AG04450 (cell line): ENCODE measurements around the gene APOL4. TPM values are rescaled to one million over a fixed set of nuclear protein-coding genes. Genes with fewer than 3 reads are reported as not detected.

Experiments used
- CTCF ChIA-PET: fragments of 300-600, 350-600 bp; formaldehyde crosslinking; extraction: SDS; loops from one replicate; lab custom pipeline; 2022; ENCODE audit warnings: antibody characterized with exemption, inconsistent platforms; lab: Charles Lee
- POLR2A ChIA-PET: fragments of 350-600 bp; formaldehyde crosslinking; extraction: SDS; loops from one replicate; lab custom pipeline; 2021; ENCODE audit warnings: antibody characterized with exemption, inconsistent platforms; lab: Yijun Ruan, JAX
- DNase-seq: peaks from one replicate; pipeline ENCODE4 v3.0.0-alpha.2; 2011; ENCODE audit warnings: low read depth, low spot score
- H3K27ac ChIP-seq: one replicate; pipeline ENCODE4 v1.5.1; 2012; ENCODE audit warnings: low read depth, low read length, control low read depth
- H3K27me3 ChIP-seq: one replicate; pipeline ENCODE4 v1.6.0; 2012; ENCODE audit warnings: low read length; ENCODE audit not compliant: control insufficient read depth, insufficient read depth
- H3K4me3 ChIP-seq: 2 replicates; pipeline ENCODE4 v1.5.1; 2011; ENCODE audit warnings: mild to moderate bottlenecking, low read depth, low read length, control low read depth
- H3K9me3 ChIP-seq: 2 replicates; pipeline ENCODE4 v1.5.1; 2012; ENCODE audit warnings: low read length; ENCODE audit not compliant: control insufficient read depth, insufficient read depth
- polyA plus RNA-seq: library from polyadenylated mRNA; depleted of rRNA; stranded (reverse); fragments of >200 nt; gene quantifications from 2 replicates; pipeline ENCODE4 v1.2.3, GENCODE V29; 2011
- TF ChIP-seq, protein P1 (sequence below): IDR thresholded peaks from 2 replicates; pipeline ENCODE4 v1.5.1; 2011; ENCODE audit warnings: low read depth, low read length, control low read depth, inconsistent platforms

Gene APOL4
- polyA plus RNA-seq, 1 experiment = 0.21 TPM

- H3K4me3 ChIP-seq = no peak overlapping the region
- peaks cover 8% of the 10 kb centered on the region for H3K27me3 ChIP-seq
- CTCF ChIA-PET = interaction anchor here (1.1 to 5.4 kb wide), 2 partner anchors 80 to 289 kb away, joined by 4 to 30 read pairs; no protein-coding TSS in a partner anchor
- TF ChIP-seq, protein P1, sequence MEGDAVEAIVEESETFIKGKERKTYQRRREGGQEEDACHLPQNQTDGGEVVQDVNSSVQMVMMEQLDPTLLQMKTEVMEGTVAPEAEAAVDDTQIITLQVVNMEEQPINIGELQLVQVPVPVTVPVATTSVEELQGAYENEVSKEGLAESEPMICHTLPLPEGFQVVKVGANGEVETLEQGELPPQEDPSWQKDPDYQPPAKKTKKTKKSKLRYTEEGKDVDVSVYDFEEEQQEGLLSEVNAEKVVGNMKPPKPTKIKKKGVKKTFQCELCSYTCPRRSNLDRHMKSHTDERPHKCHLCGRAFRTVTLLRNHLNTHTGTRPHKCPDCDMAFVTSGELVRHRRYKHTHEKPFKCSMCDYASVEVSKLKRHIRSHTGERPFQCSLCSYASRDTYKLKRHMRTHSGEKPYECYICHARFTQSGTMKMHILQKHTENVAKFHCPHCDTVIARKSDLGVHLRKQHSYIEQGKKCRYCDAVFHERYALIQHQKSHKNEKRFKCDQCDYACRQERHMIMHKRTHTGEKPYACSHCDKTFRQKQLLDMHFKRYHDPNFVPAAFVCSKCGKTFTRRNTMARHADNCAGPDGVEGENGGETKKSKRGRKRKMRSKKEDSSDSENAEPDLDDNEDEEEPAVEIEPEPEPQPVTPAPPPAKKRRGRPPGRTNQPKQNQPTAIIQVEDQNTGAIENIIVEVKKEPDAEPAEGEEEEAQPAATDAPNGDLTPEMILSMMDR = no peak
- POLR2A ChIA-PET = interaction anchor here (0.6 kb wide), 1 partner anchor 10 kb away, joined by 3 read pairs; no protein-coding TSS in a partner anchor
- H3K27ac ChIP-seq = peak overlapping the region; percentile 11
- no peak for DNase-seq
- no peaks in the 10 kb centered on the region for H3K9me3 ChIP-seq
These were observed 4.0 kb downstream of the APOL4 start for GRCh38 chr22:36197514-36198146.

DNA sequence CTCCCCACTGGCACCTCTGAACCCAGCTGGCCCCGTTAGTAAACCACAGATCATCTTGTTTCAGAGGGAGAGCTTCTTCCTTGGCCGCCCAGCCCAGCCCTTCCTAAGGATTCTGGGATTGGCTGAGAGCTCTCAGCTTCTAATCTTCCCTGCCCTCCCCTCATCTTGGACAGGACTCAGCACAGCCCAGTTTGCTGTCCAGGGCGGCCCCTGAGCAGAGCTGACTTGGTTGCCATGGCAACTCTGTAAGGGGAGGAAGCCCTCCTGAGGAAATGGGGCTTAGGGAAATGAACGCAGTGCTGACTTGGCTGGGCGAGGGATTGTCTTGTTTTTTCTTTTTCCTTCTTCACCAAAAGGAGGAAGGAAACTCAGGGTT is 4.6 kb downstream of the APOL4 start:
- TF ChIP-seq, protein P1 = no peak
- Histone ChIP-seq H3K27ac (no peak overlapping the region), H3K27me3 (peaks cover 12% of the 10 kb centered on the region), H3K9me3 (no peaks in the 10 kb centered on the region), H3K4me3 (no peak overlapping the region)
- DNase-seq = no peak
- ChIA-PET CTCF (interaction anchor here (5.4 kb wide), 1 partner anchor 289 kb away, joined by 30 read pairs; no protein-coding TSS in a partner anchor), POLR2A (interaction anchor here (0.6 kb wide), 1 partner anchor 147 kb away, joined by 6 read pairs; no protein-coding TSS in a partner anchor)

DNA sequence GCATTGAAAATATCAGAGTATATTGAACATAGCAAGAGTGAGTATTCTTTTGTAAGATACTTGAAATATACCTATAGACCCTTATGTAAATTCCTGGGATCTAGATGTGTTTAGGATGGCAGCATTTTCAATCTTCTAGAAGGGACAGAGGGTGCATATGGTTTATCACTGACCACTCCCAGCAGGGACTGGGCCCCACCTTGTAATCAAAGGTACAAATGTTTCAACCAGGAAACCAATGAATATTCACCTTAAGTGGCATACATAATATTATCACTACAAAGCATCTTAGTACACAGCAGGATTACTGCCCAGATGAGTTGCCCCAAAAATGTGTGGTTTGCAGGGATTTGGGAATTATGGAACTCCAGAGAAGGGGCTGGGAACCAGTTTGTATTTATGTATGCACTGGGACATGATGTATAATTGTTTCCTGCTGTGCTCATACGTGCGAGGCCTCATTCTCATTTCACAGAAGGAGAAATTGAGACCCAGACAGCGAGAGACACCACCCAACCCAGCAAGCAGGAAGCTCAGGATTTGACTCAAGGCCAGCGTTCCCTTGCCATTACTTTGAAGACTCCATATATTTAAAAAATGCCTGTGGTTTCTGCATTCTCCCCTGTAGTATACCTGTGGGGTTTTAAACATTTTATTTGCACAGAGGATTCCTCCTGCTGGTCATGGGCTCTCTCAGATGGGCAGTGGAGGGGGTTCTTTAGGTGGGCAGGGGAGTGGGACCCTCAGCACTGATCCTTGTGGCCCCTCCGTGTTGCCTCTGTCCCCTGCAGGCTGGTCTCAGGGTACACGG is 5.2 kb downstream of the APOL4 start:
- CTCF ChIA-PET = interaction anchor here (1.1 to 5.4 kb wide), 4 partner anchors 43 to 290 kb away, joined by 3 to 30 read pairs (median 10); partner anchors contain the start of gene APOL2
- Histone ChIP-seq H3K4me3 (no peak overlapping the region), H3K9me3 (no peaks in the 10 kb centered on the region), H3K27me3 (peaks cover 12% of the 10 kb centered on the region), H3K27ac (no peak overlapping the region)
- no peak for DNase-seq
- POLR2A ChIA-PET = interaction anchor here (0.6 kb wide), 1 partner anchor 147 kb away, joined by 6 read pairs; no protein-coding TSS in a partner anchor
- TF ChIP-seq, protein P1 = no peak

DNA sequence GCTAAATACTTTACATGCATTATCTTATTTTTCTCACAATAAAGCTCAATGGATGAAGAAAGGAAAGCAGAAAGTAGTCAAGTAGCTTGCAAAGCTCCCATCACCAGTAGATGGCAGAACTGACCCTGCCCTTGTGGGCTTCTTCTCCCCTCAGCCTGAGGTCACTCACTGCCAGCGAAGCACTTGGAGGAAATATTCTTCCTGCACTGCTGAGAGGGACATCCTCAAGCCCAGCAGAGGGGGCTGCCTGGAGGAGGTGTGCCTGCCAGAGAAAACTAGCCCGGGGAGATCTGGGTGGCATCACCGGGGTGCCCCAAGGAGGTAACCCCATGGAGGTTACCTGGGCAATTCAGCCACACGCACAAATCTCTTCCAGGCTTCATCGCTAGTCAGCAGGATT is 6.6 kb downstream of the APOL4 start:
- ChIA-PET POLR2A (interaction anchor here (0.6 to 1.0 kb wide), 2 partner anchors 80 to 317 kb away, joined by 3 to 7 read pairs; no protein-coding TSS in a partner anchor), CTCF (interaction anchor here (0.6 to 5.4 kb wide), 12 partner anchors 10 to 294 kb away, joined by 3 to 30 read pairs (median 5); partner anchors contain the start of genes APOL2 and RBFOX2)
- peak; percentile 52 for DNase-seq
- no peak overlapping the region for H3K4me3 ChIP-seq
- H3K27me3 ChIP-seq = peaks cover 12% of the 10 kb centered on the region
- H3K27ac ChIP-seq = no peak overlapping the region
- H3K9me3 ChIP-seq = no peaks in the 10 kb centered on the region
- TF ChIP-seq, protein P1 = peak; percentile 89
